ENCODE measurements around the gene QRICH1.

QRICH1 gene, protein sequence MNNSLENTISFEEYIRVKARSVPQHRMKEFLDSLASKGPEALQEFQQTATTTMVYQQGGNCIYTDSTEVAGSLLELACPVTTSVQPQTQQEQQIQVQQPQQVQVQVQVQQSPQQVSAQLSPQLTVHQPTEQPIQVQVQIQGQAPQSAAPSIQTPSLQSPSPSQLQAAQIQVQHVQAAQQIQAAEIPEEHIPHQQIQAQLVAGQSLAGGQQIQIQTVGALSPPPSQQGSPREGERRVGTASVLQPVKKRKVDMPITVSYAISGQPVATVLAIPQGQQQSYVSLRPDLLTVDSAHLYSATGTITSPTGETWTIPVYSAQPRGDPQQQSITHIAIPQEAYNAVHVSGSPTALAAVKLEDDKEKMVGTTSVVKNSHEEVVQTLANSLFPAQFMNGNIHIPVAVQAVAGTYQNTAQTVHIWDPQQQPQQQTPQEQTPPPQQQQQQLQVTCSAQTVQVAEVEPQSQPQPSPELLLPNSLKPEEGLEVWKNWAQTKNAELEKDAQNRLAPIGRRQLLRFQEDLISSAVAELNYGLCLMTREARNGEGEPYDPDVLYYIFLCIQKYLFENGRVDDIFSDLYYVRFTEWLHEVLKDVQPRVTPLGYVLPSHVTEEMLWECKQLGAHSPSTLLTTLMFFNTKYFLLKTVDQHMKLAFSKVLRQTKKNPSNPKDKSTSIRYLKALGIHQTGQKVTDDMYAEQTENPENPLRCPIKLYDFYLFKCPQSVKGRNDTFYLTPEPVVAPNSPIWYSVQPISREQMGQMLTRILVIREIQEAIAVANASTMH

GRCh38 chr3:49093853-49094767 lies at the start of gene QRICH1:
Gene QRICH1, minus strand, starts transcription at chr3:49094071. Its CDS starts 17,054 bp downstream, at chr3:49077017.
- Mint-ChIP-seq H3K36me3 (no peaks in the 10 kb centered on the region), H3K4me1 (ENCODE audit: low read depth) (peaks cover 34% of the 10 kb centered on the region), H3K27me3 (no peaks in the 10 kb centered on the region), H3K4me3 (peak within 1 kb of the TSS; percentile 93), H3K27ac (peak within 1 kb of the TSS; percentile 97), H3K9me3 (ENCODE audit: low read depth) (no peaks in the 10 kb centered on the region)

- Mint-ChIP-seq H3K4me3 (no peak overlapping the region), H3K9me3 (ENCODE audit: low read depth) (no peaks in the 10 kb centered on the region), H3K36me3 (no peaks in the 10 kb centered on the region), H3K27me3 (peaks cover 3% of the 10 kb centered on the region), H3K27ac (no peak overlapping the region), H3K4me1 (ENCODE audit: low read depth) (no peaks in the 10 kb centered on the region)
Observed at GRCh38 chr3:49140080-49140479, 46.2 kb upstream of the QRICH1 start.

- Mint-ChIP-seq H3K27me3 (peaks cover 12% of the 10 kb centered on the region), H3K27ac (no peak overlapping the region), H3K4me3 (no peak overlapping the region), H3K9me3 (ENCODE audit: low read depth) (no peaks in the 10 kb centered on the region), H3K4me1 (ENCODE audit: low read depth) (peaks cover 2% of the 10 kb centered on the region), H3K36me3 (no peaks in the 10 kb centered on the region)
Observed at GRCh38 chr3:49135499-49135898, 41.6 kb upstream of the QRICH1 start.

DNA sequence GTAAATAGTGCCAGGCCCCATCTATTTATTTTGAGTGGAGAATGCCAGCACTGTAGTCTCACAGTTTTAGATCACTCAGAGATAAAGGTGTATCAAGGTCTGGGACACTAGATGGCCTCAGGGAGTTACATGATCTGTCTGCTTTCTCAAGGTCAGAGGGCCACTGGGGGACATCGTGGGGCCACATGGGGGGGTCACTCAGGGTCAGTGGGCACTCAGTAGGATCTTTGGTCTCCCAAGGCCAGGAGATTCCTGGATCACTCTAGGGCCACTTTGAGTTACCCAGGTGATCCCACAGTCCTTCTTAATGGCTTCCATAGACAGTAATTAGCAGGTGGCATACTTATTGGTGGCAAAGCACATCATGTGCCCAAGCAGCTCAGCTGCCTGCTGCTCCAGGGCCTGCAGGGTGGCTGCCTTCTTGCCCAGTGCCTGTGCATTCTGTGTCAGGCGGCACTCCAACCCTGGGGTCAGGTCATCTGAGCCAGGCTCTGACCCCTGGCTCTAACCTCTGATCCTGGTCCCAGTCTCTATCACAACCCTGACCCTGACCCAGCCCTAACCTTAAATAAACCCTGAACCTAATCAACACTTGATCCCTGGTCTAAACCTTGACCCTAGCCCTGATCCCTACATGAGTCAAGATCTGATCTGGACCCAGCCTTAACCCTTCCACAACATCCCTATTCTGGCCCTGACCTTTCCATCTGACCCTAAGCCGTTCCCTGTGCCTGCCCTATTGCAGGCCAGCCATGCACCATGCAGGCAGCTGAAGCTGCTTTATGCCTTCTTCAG lies 40.8 kb upstream of the QRICH1 start:
- Mint-ChIP-seq H3K27me3 (peaks cover 12% of the 10 kb centered on the region), H3K9me3 (ENCODE audit: low read depth) (no peaks in the 10 kb centered on the region), H3K4me3 (no peak overlapping the region), H3K36me3 (no peaks in the 10 kb centered on the region), H3K27ac (no peak overlapping the region), H3K4me1 (ENCODE audit: low read depth) (peaks cover 2% of the 10 kb centered on the region)

GRCh38 chr3:49133226-49133951 lies 39.5 kb upstream of the QRICH1 start:
- H3K27ac Mint-ChIP-seq, result no peak overlapping the region
- peak overlapping the region; percentile 13 for H3K4me3 Mint-ChIP-seq
- H3K36me3 Mint-ChIP-seq, result no peaks in the 10 kb centered on the region
- H3K27me3 Mint-ChIP-seq, result peaks cover 12% of the 10 kb centered on the region
- peaks cover 2% of the 10 kb centered on the region for H3K4me1 Mint-ChIP-seq (ENCODE audit: low read depth)
- no peaks in the 10 kb centered on the region for H3K9me3 Mint-ChIP-seq (ENCODE audit: low read depth)

- H3K27me3 Mint-ChIP-seq, result peaks cover 11% of the 10 kb centered on the region
- H3K36me3 Mint-ChIP-seq, result no peaks in the 10 kb centered on the region
- H3K9me3 Mint-ChIP-seq (ENCODE audit: low read depth), result no peaks in the 10 kb centered on the region
- H3K27ac Mint-ChIP-seq, result no peak within 1 kb of the TSS
- peak within 1 kb of the TSS; percentile 13 for H3K4me3 Mint-ChIP-seq
- peaks cover 2% of the 10 kb centered on the region for H3K4me1 Mint-ChIP-seq (ENCODE audit: low read depth)
Observed at GRCh38 chr3:49132437-49133225, 38.8 kb upstream of the QRICH1 start, which contains the start of gene LAMB2. Gene LAMB2, minus strand, starts transcription at chr3:49133050. Its CDS starts 183 bp downstream, at chr3:49132867.

DNA sequence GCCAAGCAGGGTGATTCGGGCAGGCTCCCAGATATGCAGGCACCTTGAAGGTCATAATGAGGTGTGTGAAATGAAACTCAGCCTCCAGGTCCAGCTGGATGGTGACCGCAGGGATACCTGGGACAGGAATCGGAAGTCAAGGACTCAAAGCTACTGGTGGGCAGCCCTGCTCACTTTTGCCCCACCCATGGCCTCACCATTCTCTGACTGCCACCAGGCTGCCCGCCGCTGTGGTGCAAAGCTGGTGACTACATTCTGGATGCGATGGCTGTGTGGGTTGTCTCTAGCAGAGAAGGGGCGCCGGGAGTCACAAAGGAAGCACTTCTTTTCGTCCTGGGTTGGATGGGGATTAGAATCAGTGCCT lies 38.2 kb upstream of the QRICH1 start:
- peaks cover 2% of the 10 kb centered on the region for H3K4me1 Mint-ChIP-seq (ENCODE audit: low read depth)
- no peaks in the 10 kb centered on the region for H3K9me3 Mint-ChIP-seq (ENCODE audit: low read depth)
- peaks cover 10% of the 10 kb centered on the region for H3K27me3 Mint-ChIP-seq
- H3K27ac Mint-ChIP-seq, result no peak overlapping the region
- no peaks in the 10 kb centered on the region for H3K36me3 Mint-ChIP-seq
- no peak overlapping the region for H3K4me3 Mint-ChIP-seq

GRCh38 chr3:49131576-49131975 lies 37.7 kb upstream of the QRICH1 start:
- Mint-ChIP-seq H3K9me3 (ENCODE audit: low read depth) (no peaks in the 10 kb centered on the region), H3K27ac (no peak overlapping the region), H3K4me1 (ENCODE audit: low read depth) (peaks cover 2% of the 10 kb centered on the region), H3K36me3 (no peaks in the 10 kb centered on the region), H3K4me3 (no peak overlapping the region), H3K27me3 (peaks cover 10% of the 10 kb centered on the region)

GRCh38 chr3:49131040-49131439 lies 37.2 kb upstream of the QRICH1 start:
- Mint-ChIP-seq H3K36me3 (no peaks in the 10 kb centered on the region), H3K4me3 (no peak overlapping the region), H3K27ac (no peak overlapping the region), H3K4me1 (ENCODE audit: low read depth) (peaks cover 2% of the 10 kb centered on the region), H3K9me3 (ENCODE audit: low read depth) (no peaks in the 10 kb centered on the region), H3K27me3 (peaks cover 10% of the 10 kb centered on the region)

- Mint-ChIP-seq H3K27me3 (no peaks in the 10 kb centered on the region), H3K27ac (no peak overlapping the region), H3K36me3 (no peaks in the 10 kb centered on the region), H3K9me3 (ENCODE audit: low read depth) (no peaks in the 10 kb centered on the region), H3K4me1 (ENCODE audit: low read depth) (peaks cover 2% of the 10 kb centered on the region), H3K4me3 (no peak overlapping the region)
Observed at GRCh38 chr3:49124991-49125670, 31.3 kb upstream of the QRICH1 start.

DNA sequence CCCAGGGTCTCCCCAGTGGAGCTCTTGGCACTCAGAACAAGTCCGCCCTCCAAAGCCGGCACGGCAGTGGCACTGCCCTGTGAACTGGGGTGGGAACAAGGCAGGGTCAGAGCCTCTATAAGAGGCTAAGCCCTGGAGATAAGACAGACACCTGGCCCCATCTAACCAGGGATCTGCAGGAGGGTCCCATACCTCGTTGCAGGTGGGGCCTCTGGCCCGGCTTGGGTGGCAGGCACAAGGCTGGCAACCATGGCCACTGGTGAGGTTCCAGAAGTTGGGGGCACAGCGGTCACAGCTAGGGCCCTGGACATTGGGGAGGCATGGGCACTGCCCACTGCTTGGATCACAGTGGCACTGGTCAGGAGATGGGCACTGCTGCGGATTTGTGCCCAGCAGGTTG lies 30.3 kb upstream of the QRICH1 start:
- Mint-ChIP-seq H3K27me3 (no peaks in the 10 kb centered on the region), H3K4me3 (no peak overlapping the region), H3K27ac (no peak overlapping the region), H3K9me3 (ENCODE audit: low read depth) (no peaks in the 10 kb centered on the region), H3K4me1 (ENCODE audit: low read depth) (peaks cover 8% of the 10 kb centered on the region), H3K36me3 (no peaks in the 10 kb centered on the region)

DNA sequence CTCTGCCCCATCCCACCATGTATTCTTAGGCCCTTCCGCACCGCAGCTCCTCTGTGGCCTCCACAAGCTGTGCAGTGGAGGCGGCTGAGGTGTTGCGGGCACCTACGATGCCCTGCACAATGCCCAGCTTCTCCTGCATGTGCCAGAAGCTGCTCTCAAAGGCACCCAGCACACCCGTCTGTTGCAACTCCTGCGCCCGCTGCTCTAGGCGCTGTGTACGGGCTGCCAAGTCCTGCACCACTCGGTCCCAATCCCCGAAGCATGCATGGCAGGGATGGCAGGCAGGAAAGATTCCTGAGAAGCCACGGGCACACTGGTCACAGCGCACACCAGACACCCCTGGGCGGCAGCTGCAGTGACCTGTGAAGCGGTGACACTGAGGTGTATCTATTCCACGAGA lies 29.8 kb upstream of the QRICH1 start:
- no peaks in the 10 kb centered on the region for H3K36me3 Mint-ChIP-seq

More for the DNA sequence above, 29.8 kb upstream of the QRICH1 start:
- no peak overlapping the region for H3K27ac Mint-ChIP-seq
- H3K4me1 Mint-ChIP-seq (ENCODE audit: low read depth), result peaks cover 11% of the 10 kb centered on the region
- no peaks in the 10 kb centered on the region for H3K27me3 Mint-ChIP-seq
- H3K4me3 Mint-ChIP-seq, result no peak overlapping the region
- H3K9me3 Mint-ChIP-seq (ENCODE audit: low read depth), result no peaks in the 10 kb centered on the region

Measured in activated naive CD8-positive, alpha-beta T cell (primary cell).